OCI-LY7 (cell line): Measurements from ENCODE around the gene OR9G1.

ENCODE experiments used
- EZH2phosphoT487 ChIP-seq: fragments of 200-600 bp; sonication (generic); IDR thresholded peaks from 2 replicates; pipeline ENCODE4 v1.6.1; 2018; ENCODE audit warnings: low read depth, borderline replicate concordance, mild to moderate bottlenecking, mixed run types, antibody characterized with exemption, low read length, moderate library complexity, mixed read lengths
- TF ChIP-seq, protein P1 (sequence below): fragments of 200-600 bp; sonication (generic); conservative IDR thresholded peaks from 2 replicates; pipeline ENCODE4 v1.5.1; 2014; ENCODE audit warnings: mild to moderate bottlenecking, antibody characterized with exemption, low read length, moderate library complexity, mixed read lengths

- TF ChIP-seq, protein P1, sequence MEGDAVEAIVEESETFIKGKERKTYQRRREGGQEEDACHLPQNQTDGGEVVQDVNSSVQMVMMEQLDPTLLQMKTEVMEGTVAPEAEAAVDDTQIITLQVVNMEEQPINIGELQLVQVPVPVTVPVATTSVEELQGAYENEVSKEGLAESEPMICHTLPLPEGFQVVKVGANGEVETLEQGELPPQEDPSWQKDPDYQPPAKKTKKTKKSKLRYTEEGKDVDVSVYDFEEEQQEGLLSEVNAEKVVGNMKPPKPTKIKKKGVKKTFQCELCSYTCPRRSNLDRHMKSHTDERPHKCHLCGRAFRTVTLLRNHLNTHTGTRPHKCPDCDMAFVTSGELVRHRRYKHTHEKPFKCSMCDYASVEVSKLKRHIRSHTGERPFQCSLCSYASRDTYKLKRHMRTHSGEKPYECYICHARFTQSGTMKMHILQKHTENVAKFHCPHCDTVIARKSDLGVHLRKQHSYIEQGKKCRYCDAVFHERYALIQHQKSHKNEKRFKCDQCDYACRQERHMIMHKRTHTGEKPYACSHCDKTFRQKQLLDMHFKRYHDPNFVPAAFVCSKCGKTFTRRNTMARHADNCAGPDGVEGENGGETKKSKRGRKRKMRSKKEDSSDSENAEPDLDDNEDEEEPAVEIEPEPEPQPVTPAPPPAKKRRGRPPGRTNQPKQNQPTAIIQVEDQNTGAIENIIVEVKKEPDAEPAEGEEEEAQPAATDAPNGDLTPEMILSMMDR = no peak
- TF ChIP-seq EZH2phosphoT487 = no peak
Observed at GRCh38 chr11:56740107-56740506, 41.2 kb downstream of the OR9G1 start.
